ENCODE results near the gene HYAL3.
A peak's percentile ranks its signal among the peaks of the same experiment; 100 is the strongest.
"Not testable (repeated sequence)": the region's sequence is repeated elsewhere in the genome, so short reads cannot be mapped to it uniquely, and the experiment has no call there.

HYAL3 gene

GRCh38 chr3:50314342-50314741 is 15.1 kb upstream of the HYAL3 start:
- no peak for DNase-seq

GRCh38 chr3:50312041-50312440 is 12.8 kb upstream of the HYAL3 start:
- DNase-seq: not testable (repeated sequence)

GRCh38 chr3:50304601-50305000 is 5.4 kb upstream of the HYAL3 start:
- no peak for DNase-seq

DNA sequence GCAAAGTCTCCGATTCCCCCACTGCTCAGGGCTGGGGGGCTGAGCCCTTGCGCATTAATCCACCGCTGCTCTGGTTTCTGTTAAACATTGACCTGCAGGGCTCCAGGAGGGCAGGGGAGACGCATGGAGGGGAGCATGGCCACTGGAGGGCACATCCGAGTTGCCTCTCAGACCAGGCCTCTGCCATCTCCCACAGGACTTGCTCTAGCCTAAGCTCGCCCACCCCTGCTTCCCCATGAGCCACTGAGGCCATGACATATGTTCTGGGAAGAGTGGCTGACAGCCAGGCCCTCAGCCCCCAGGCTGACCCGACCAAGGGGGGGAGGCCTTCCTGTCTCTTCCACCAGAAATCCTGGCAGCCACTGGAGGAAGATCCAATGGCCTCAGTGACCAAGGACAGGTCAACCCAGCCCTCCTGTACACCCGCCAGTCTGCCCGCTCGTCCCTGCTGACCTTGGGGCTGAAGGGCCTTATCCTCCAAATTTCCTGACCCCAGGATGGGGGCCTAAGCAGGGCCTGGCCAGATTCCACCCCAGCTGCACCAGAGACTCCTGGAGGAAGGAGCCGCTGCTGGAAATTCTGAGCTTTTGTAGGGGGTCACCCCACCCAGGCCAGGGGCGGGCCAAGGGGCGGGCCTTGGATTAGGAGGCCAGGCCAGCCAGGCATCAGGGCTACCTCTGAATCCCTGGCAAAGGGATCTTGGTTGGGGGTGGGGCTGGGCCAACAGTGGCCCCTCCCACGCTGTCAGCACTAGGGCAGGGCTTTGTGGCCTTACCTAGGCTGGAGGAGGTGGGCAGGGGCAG is 4.0 kb upstream of the HYAL3 start, which contains the start of gene HYAL1:
HYAL1 (minus strand) TSS at position 562 of the 803 bp plus-strand sequence. CDS start 618 bp downstream, outside the sequence.
- peak in 1 of 4 experiments; percentile 26 for DNase-seq

GRCh38 chr3:50302095-50303012 is 3.1 kb upstream of the HYAL3 start:
- DNase-seq: no peak

DNA sequence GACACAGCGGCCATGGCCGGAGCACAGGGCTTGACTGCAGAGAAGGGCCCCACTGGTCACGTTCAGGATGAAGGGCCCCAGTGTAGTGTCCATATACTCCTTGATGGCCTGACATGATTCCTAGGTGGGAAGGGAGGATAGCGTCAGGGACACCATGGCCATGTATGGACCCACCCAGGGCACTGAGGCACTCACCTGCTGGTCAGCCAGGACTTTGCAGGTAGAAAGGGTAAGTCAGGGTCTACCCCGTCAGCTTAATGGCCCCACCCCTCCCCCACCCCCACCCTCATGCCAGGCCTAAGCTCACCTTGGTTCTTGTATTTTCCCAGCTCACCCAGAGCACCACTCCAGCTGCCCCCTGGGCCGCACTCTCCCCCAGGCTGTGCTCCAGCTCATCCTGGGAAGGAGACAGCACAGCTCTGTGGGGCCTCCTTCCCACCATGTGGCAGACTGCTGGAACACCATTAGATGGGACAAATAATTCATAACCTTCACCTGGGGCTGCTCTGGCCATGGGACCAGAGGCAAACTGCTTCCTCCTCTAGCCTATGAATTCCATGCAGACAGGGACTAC is 1.6 kb upstream of the HYAL3 start:
- DNase-seq: no peak

DNA sequence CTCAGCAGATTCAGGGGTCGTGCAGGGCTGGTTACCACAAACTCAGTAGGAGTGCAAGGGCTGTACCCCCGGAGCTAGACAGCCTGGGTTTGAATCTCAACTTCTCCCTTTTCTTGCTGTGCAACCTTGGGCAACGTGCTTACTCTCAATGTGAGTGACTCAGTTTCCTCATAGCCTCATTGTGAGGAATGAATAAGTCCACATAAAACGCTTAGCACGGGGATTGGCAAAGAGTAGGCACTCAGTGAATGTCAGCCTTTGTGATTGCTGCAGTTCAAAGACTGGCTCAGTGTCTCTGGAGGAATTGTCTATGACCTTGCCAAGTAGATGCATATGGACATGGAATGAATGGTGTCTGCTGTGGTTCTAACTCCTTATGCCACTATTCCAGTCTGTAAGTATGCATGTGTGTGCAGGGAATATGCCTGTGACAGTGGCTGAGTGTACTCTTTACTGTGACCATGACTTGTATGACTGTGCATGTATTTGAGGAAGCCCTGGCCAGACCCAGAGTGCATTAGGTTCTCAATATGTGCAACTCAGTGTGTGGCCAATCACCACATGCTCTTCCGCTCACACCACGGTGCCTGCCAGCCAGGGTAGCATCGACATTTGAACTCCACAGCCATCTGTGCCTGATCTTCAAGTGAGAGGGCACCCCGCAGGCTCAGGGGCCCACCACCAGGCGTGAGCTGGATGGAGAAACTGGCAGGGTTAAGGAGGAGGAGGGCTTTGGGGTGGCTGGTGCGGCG is 900 bp upstream of the HYAL3 start:
- peak; percentile 88 to 94 (median 91) for DNase-seq

- no peak for DNase-seq
Measured at GRCh38 chr3:50299638-50299928, 378 bp upstream of the HYAL3 start.

- DNase-seq: peak in 2 of 4 experiments; percentile 35 to 48
Measured at GRCh38 chr3:50297896-50298725, 1.1 kb downstream of the HYAL3 start.

- no peak for DNase-seq
Measured at GRCh38 chr3:50297384-50297775, 1.8 kb downstream of the HYAL3 start.

- no peak for DNase-seq
Measured at GRCh38 chr3:50296721-50297383, 2.4 kb downstream of the HYAL3 start.

DNA sequence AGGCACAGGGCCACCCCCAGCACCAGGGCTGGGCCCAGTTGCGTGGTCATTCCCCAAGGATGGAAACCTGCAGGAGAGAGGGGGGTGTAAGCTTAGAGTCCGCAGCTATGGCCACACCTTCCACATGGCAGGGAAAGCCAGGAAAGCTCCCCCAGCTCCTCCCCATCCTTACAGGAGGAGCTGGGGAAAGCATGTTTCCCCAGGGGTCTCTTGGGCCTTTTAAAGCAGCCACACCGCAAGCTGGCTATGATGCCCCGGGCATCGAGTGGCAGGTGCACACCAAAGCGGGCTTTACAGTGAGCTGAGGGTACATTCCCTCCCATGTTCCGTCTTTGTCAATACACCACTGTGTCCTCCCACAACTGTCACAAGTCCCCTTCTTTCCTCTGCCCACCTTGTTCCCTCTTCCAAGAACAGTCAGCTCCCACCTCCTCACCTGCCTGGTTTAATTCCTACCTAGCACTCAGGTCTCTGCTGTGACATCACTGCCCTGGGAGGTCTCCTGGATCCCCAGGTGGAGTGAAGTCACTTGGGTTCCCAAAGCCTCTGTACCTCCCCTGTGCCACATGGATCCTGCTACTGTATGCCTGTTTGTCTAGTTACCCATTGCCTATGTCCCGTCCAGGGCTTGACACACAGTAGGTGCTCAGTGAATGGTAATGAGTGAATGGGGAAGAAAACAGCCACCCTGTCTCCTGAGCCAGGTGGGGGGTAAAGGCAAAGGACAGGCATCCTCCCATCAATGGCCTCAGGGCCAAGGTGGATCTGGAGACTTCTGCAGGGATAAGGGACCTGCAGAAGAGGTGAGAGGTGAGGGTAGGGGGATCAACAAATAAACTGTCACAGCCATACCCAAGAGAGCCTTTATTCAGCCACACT is 3.4 kb downstream of the HYAL3 start:
- no peak for DNase-seq

GRCh38 chr3:50294492-50295403 is 4.5 kb downstream of the HYAL3 start:
- no peak for DNase-seq

DNA sequence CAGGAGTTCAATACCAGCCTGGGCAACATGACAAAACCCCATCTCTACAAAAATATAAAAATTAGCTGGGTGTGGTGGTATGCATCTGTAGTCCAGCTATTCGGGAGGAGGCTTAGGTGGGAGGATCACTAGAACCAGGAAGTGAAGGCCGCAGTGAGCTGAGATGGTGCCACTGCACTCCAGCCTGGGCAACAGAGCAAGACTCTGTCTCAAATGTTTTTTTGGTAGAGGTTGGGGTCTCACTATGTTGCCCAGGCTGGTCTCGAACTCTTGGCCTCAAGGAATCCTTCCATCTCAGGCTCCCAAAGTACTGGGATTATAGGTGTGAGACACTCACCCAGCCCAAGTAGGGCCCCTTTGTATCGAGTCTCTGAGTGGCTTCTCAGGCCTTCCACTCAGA is 5.1 kb downstream of the HYAL3 start:
- no peak for DNase-seq

GRCh38 chr3:50293079-50293801 is 6.0 kb downstream of the HYAL3 start:
- DNase-seq: no peak

- DNase-seq: peak; percentile 97 to 99 (median 98)
Measured at GRCh38 chr3:50292159-50293078, 6.8 kb downstream of the HYAL3 start, which contains the start of gene IFRD2. Gene IFRD2, minus strand, starts transcription at chr3:50292429. Its CDS starts 155 bp downstream, at chr3:50292274.

DNA sequence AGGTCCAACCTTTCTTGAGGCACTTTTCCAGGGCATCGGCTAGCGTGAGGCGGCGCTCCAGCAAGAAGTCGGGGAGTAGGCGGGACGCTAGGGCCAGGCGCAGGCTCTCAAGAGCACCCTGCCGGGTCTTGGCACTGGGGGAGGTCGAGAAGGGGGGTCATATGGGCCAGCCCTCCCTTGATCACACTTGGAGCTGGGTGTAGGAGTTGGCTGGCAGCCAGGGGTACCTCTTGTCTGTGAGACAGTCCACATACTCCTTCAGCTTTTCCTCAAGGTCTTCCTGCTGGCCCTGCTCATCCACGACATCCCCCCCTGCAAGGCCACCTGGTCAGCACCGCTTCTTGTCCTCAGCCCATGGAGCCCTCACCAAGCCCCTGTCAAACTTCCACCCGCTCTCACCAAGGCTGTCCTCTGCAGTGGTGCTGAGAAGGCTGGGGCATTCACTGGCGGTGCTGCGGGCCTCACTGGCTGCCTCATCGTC is 9.0 kb downstream of the HYAL3 start:
- no peak for DNase-seq
